ENCODE results near the gene FRMD4A.

DNA sequence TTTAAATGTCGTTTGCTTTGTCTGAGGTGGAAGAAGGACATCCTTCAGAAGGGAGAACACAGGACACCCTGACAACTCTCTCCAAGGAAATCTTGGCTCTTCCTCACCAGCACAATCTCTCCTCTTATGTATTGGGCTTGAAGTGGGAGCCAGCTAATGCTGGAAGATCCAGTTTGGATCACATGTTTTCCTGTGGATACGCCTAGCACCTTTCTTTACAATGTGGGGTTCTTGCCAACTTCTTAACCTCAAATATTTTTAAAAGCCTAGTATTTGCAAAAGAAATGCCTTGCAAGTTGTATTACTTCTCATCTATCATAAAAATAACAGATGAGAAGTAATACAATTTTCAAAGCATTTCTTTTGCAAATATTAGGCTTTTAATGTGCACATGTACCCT lies 76.4 kb downstream of the FRMD4A start:
- TF ChIP-seq CTCF (IDR thresholded peaks at IDR 0.05) (no peak), EZH2 (IDR thresholded peaks at IDR 0.05) (no peak), EZH2phosphoT487 (IDR thresholded peaks at IDR 0.05) (no peak)

All from neural progenitor cell (in vitro differentiated cells).